GM19025 (cell line): Measurements from ENCODE around the gene HECTD4.

Source experiments
- ATAC-seq: cut with Tn5 transposase; IDR thresholded peaks from one replicate; pipeline ENCODE4 v1.9.1; 2021; ENCODE audit warnings: mild to moderate bottlenecking, low read depth, moderate library complexity; ENCODE audit not compliant: unreplicated experiment

Gene HECTD4

GRCh38 chr12:112325622-112326207 is 56.5 kb downstream of the HECTD4 start:
- no peak for ATAC-seq

- no peak for ATAC-seq
Observed at GRCh38 chr12:112325157-112325556, 57.1 kb downstream of the HECTD4 start.

- ATAC-seq, result no peak
Observed at GRCh38 chr12:112322882-112323547, 59.2 kb downstream of the HECTD4 start.

- ATAC-seq, result no peak
Observed at GRCh38 chr12:112322441-112322840, 59.8 kb downstream of the HECTD4 start.

GRCh38 chr12:112321245-112321644 is 61.0 kb downstream of the HECTD4 start:
- ATAC-seq, result no peak

GRCh38 chr12:112319395-112319794 is 62.8 kb downstream of the HECTD4 start:
- ATAC-seq, result no peak

- ATAC-seq, result no peak
Observed at GRCh38 chr12:112317481-112317880, 64.8 kb downstream of the HECTD4 start.

GRCh38 chr12:112314981-112315380 is 67.2 kb downstream of the HECTD4 start:
- no peak for ATAC-seq

GRCh38 chr12:112309797-112310196 is 72.4 kb downstream of the HECTD4 start:
- no peak for ATAC-seq

GRCh38 chr12:112308652-112309051 is 73.6 kb downstream of the HECTD4 start:
- ATAC-seq, result no peak

GRCh38 chr12:112308161-112308560 is 74.1 kb downstream of the HECTD4 start:
- ATAC-seq, result no peak

GRCh38 chr12:112307317-112308011 is 74.8 kb downstream of the HECTD4 start:
- no peak for ATAC-seq

GRCh38 chr12:112305951-112306350 is 76.3 kb downstream of the HECTD4 start:
- no peak for ATAC-seq

- ATAC-seq, result no peak
Observed at GRCh38 chr12:112304436-112304835, 77.8 kb downstream of the HECTD4 start.

- no peak for ATAC-seq
Observed at GRCh38 chr12:112303799-112304198, 78.4 kb downstream of the HECTD4 start.

GRCh38 chr12:112303004-112303403 is 79.2 kb downstream of the HECTD4 start:
- peak; percentile 96 for ATAC-seq

- no peak for ATAC-seq
Observed at GRCh38 chr12:112299704-112300103, 82.5 kb downstream of the HECTD4 start.

GRCh38 chr12:112297188-112297587 is 85.0 kb downstream of the HECTD4 start:
- no peak for ATAC-seq

GRCh38 chr12:112296183-112296582 is 86.0 kb downstream of the HECTD4 start:
- ATAC-seq, result no peak

GRCh38 chr12:112294793-112295192 is 87.4 kb downstream of the HECTD4 start:
- ATAC-seq, result no peak

GRCh38 chr12:112288638-112289037 is 93.6 kb downstream of the HECTD4 start:
- no peak for ATAC-seq
